HG03103 (cell line): ENCODE results near the gene FTCDNL1.

Experiments used
- ATAC-seq: cut with Tn5 transposase; IDR thresholded peaks from one replicate; pipeline ENCODE4 v1.9.1; 2021; ENCODE audit warnings: low read depth; ENCODE audit not compliant: unreplicated experiment

FTCDNL1 gene

DNA sequence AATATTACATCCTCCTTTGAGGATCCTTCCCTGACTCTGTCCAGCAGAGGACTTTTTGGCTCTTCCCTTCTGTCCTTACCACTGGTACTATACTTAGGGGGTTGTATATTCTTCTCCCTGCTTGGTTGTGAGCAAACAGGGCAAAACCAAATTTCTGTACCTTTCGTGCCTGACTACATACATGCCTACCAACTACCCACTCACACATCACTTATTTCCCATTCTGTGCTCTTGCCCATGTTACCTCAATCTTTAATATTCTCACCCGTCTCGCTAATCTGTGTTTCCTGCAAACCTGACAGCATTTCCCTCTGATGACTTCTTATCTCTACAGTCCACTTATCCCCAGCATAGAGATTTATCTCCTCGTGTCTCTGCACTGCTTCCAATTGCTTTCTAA, 58.6 kb downstream of the FTCDNL1 start:
- no peak for ATAC-seq

GRCh38 chr2:199791326-199791725, 59.7 kb downstream of the FTCDNL1 start:
- no peak for ATAC-seq

DNA sequence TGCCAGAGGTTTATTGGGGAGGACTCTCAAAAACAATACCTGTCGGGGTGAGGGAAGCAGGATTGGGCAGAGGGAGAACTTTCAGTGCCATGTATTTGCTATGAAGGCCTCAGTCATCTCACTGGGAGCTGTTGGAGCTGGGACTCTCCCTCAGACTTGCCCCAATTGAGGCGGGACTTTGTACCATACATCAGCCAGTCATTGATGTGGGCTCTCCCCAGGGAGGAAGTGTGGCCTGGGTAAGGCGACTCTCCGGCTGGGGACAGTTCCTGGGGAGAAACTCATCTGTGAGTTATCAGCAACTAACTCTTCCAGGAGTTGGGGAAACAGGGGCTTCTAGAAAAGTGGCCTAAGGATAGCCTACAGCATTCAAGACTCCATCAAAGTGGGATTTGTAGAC, 66.5 kb downstream of the FTCDNL1 start:
- no peak for ATAC-seq

- no peak for ATAC-seq
Measured at GRCh38 chr2:199779589-199779988, 71.4 kb downstream of the FTCDNL1 start.

- no peak for ATAC-seq
Measured at GRCh38 chr2:199778655-199779054, 72.3 kb downstream of the FTCDNL1 start.

- no peak for ATAC-seq
Measured at GRCh38 chr2:199777916-199778315, 73.1 kb downstream of the FTCDNL1 start.

DNA sequence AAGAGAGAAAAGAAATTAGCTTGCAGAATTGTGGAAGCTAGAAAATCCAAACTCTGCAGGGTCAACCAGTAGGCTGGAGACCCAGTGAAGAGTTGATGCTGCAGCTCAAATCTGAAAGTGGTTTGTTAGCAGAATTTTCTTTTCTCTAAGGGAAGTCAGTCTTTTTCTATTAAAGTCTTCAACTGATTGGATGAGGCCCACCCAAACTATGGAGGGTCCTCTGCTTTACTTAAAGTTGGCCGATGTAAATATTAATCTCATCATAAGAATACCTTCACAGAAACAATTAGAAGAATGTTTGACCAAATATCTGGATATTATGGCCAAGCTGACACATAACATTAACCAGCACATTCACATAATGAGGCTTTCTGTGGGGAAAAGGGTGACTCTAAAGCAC, 73.7 kb downstream of the FTCDNL1 start:
- ATAC-seq = no peak

DNA sequence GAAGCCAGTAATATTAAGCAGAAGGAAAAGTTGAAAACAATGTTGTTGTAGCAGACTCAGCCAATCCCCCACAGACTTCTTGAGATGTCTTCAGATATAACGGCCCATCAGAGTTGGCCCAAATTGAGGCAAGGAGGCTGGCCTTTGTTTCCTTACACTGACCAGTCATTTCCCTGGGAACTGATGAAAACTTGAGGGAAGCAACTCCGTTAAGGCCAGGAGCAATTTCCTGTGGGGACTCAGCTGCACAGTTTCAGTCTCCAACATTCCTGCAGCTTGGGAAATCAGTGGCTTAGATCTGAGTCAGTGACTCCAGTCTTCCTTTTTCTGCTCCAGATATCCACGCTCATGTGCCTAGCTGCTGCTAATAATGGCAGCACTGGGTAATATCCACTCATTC, 75.7 kb downstream of the FTCDNL1 start:
- no peak for ATAC-seq

GRCh38 chr2:199772035-199772976, 78.7 kb downstream of the FTCDNL1 start:
- no peak for ATAC-seq

DNA sequence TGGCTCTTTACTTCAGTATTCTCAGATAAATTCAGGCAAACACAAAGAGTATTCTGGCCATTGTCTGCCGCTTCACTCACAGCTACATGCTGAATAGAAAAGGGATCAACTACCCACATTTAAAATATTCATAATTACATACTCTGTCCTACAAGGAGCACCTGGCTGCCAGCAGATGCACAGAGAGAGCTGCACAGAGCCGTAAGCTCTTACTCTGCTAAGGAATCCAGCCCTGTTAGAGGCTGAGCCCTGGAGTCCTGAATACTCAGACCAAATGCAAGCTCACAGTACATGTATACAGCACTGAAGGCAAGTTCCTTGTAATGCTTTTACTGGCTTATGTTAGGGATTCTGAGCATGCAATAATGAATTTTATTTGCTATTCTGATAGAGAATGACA, 80.3 kb downstream of the FTCDNL1 start:
- no peak for ATAC-seq

GRCh38 chr2:199765646-199766045, 85.3 kb downstream of the FTCDNL1 start:
- no peak for ATAC-seq

- no peak for ATAC-seq
Measured at GRCh38 chr2:199764273-199764800, 86.7 kb downstream of the FTCDNL1 start.

DNA sequence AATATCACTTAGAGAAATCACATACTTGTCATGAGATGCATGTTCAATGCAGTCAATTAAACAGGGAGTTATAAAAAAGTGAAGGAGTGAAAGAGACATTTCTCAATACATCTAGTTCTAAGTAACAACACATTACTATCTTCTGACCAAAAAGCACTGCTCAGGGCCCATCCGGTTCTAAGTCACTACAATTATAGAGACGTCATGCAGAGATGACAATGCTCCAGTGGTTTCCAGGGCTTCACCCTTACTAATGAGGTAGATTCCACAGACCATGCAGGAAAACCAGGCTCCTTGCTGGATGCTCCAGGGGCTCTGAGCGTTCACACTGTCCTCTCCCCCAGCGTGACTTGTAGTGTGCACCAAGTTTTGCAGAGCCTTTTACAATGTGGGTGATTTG, 88.0 kb downstream of the FTCDNL1 start:
- no peak for ATAC-seq

GRCh38 chr2:199760574-199760973, 90.4 kb downstream of the FTCDNL1 start:
- ATAC-seq = no peak

GRCh38 chr2:199757233-199757870, 93.6 kb downstream of the FTCDNL1 start:
- ATAC-seq = no peak

DNA sequence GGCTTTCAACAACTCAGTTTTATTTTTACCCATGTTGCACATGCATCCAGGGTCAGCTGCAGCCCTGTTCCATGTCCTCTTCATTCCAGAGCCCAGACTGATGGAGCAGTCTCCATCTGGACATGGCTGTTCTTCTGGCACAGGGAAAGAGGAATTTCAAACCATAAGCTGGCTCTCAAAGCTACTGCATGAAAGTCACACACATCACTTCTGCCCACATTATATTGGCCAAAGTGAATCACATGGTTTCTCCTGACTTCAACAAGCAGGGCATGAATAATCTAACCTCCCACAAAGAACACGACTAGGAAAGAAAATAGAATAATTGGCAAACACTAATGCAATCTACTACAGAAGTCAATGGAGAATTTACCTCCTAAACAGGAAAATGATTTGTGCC, 94.2 kb downstream of the FTCDNL1 start:
- no peak for ATAC-seq

DNA sequence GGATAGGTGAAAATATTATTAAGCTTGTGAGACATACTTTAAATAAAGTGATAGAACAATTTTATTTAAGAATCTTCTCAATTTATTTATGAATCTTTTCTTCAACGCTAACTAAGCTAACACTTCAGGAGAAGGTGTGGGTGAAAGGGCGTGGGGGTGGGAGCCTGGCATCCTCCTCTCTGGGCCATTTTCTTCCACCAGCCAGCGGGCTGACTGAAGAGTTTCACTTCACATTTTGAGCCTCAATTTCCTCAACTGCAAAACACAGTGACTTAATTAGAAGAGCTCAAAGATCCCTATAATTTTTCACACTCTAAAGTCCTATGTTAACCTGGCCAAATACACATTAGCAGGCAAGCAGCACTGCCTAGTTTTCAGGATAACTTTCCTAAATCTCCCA, 94.8 kb downstream of the FTCDNL1 start:
- no peak for ATAC-seq

DNA sequence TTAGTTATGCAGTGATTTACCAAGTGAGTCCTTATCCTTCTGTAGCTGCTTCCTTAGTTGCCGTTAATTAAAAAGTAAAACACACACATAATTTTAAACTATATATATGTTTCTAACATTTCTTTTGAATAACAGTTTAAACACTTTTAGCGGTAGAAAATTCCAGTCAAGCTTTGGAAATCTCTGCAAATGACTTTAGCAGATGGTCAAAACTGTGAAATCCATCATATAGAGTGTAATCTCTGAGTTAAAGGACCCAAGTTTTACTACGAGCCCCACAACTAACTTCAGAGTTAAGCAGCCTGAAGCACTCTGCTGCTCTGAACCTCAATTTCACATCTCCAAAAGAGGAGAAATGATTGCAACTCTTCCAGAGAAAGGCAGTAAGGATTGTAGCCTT, 96.2 kb downstream of the FTCDNL1 start:
- no peak for ATAC-seq

DNA sequence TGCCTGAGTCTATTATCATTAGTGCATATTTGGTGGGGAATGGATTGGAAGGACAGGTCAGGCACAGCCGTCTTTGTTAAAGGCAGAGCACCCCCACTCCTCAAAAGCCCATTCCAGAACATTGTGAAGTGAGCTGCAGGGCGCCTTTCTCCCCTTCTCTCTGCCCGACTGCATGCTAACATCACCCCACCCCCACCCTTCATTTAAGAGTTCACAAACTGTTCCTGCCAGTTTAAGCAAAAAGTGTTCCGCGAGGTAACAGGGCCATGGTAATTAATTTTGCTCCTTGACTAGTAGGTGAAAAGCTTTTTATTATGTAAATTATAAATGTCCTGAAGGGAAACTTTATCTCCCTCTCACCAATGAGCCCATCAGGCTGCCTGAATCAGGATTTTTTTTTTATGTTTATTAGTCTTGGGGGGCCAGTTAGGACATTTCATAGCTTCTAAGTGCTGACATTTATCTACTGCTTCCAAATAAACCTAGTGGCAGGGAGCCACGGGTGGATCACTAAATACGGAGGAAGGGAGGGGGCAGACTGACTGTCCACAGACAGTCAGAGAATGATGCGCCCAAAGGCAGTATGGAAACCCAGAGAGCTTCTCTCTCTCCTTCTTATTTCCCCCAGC, 99.4 kb downstream of the FTCDNL1 start:
- ATAC-seq = no peak

GRCh38 chr2:199749571-199749970, 101.4 kb downstream of the FTCDNL1 start:
- ATAC-seq = no peak

DNA sequence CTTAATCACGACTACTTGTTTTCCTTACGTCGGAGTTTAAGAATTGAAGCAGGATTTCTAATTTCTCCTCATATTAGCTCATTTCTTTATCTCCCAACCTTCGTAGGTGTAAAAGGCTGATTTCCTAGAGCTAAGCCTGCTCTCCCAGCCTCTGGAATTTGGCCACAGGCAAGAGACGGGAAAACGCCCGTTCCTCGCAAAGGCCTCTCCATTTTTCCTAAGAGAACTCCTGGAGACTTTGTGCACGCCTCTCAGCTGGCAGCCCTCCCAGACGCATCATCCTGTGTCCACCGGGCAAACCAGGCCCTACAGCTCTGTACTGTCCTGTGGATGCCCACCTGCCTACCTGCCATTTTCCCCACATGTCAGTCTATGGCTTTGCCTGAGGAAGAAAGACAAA, 106.3 kb downstream of the FTCDNL1 start:
- ATAC-seq = no peak
